Lower leg skin (tissue), 3 donors: ENCODE measurements around the gene TICAM2.

ENCODE experiments used
- CTCF ChIP-seq, 3 donors: fragments of 450-650 bp; IDR thresholded peaks; one replicate each; pipeline ENCODE4 v1.5.1; 2016; ENCODE audit warnings: antibody characterized with exemption in 3 of 3, mild to moderate bottlenecking in 3 of 3, moderate library complexity in 2 of 3
- POLR2A ChIP-seq, 2 donors: fragments of 450-650 bp; IDR thresholded peaks; one replicate each; pipeline ENCODE4 v1.6.1; 2016 to 2017; ENCODE audit warnings: antibody characterized with exemption in 2 of 2, mild to moderate bottlenecking in 1 of 2, moderate library complexity in 1 of 2

GRCh38 chr5:115640274-115640673 lies 38.0 kb upstream of the TICAM2 start:
- no peak for TF ChIP-seq POLR2A (IDR thresholded peaks at IDR 0.05)
- TF ChIP-seq CTCF (IDR thresholded peaks at IDR 0.05): no peak
